Measurements from ENCODE around the gene NFKBIE. TPM values are rescaled to one million over a fixed set of nuclear protein-coding genes. Genes with fewer than 3 reads are reported as not detected.

The NFKBIE gene
- total RNA-seq, 1 experiment from 2014 or later = 24.9 TPM

DNA sequence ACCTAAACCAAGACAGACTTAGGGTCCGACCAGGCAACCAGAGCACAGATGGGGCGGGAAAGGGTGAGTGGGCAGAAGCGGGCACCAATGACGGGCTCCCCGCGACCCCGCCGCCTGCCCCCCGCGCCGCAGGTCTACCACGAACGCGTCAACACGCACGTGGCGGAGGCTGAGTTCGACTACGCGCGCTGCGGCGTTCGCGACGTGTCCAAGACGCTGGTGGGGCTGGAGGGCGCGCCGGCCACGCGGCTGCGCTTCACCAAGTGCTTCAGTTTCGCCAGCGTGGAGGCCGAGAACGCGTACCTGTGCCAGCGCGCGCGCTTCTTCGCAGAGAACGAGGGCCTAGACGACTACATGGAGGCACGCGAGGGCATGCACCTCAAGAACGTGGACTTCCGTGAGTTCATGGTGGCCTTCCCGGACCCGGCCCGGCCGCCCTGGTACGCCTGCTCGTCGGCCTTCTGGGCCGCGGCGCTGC is 10.0 kb upstream of the NFKBIE start:
- Histone ChIP-seq H3K27me3 (ENCODE audit: control insufficient read depth, insufficient read depth, low read length) (peaks cover 6% of the 10 kb centered on the region; the same call in 1 of the 2 replicates), H3K4me3 (ENCODE audit: low read depth in 2 of 2, low read length in 2 of 2) (no peak overlapping the region), H3K27ac (ENCODE audit: low read length) (no peak overlapping the region), H3K36me3 (ENCODE audit: control insufficient read depth, insufficient read depth, low read length) (no peaks in the 10 kb centered on the region), H3K9me3 (ENCODE audit: control insufficient read depth, insufficient read depth, low read depth, low read length) (no peaks in the 10 kb centered on the region), H3K4me1 (ENCODE audit: control insufficient read depth, insufficient read depth, low read length) (no peaks in the 10 kb centered on the region)
- DNase-seq (ENCODE audit: low read depth, low spot score) (no peak), ATAC-seq (no peak)
- in situ Hi-C loops (cut with HindIII; ENCODE audit: low pct_unique_long_range_greater_than_20kb, low sequenced_read_pairs) (no loop called here), intact Hi-C loops (cut with micrococcal nuclease; ENCODE audit: unreplicated experiment) (no loop called here)
- TF ChIP-seq POLR2AphosphoS5 (IDR thresholded peaks at IDR 0.05; ENCODE audit: low read depth, low read length) = no peak
- POLR2A ChIA-PET = interaction anchor here (0.6 kb wide), 1 partner anchor 47 kb away, joined by 4 read pairs; no protein-coding TSS in a partner anchor
- CTCF ChIA-PET = no interaction called here
- no TSS peak for BruUV-seq (replicated peaks)

DNA sequence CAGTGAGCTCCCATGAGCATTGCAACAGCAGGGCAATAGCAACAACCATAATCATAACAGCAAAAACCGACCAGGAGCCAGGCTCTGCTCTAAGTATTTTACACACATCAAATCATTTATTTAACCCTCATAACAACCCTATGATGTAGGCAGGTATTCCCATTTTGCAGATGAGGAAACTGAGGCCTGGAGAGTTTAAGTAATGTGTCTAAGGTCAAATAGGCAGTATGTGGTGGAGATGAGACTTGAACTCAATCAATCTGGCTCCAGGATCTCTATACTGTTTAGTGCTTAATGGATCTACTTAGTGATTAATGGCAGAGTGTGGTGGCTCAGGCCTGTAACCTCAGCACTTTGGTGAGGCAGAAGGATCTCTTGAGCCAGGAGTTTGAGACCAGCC is 8.3 kb upstream of the NFKBIE start:
- Histone ChIP-seq H3K27me3 (ENCODE audit: control insufficient read depth, insufficient read depth, low read length) (peaks cover 16% of the 10 kb centered on the region), H3K27ac (ENCODE audit: low read length) (no peak overlapping the region), H3K9me3 (ENCODE audit: control insufficient read depth, insufficient read depth, low read depth, low read length) (no peaks in the 10 kb centered on the region), H3K4me3 (ENCODE audit: low read depth in 2 of 2, low read length in 2 of 2) (no peak overlapping the region), H3K4me1 (ENCODE audit: control insufficient read depth, insufficient read depth, low read length) (no peaks in the 10 kb centered on the region), H3K36me3 (ENCODE audit: control insufficient read depth, insufficient read depth, low read length) (no peaks in the 10 kb centered on the region)
- DNase-seq (ENCODE audit: low read depth, low spot score) (no peak), ATAC-seq (no peak)
- BruUV-seq (replicated peaks) = no TSS peak
- CTCF ChIA-PET = interaction anchor here (0.6 kb wide), 1 partner anchor 66 kb away, joined by 3 read pairs; no protein-coding TSS in a partner anchor
- in situ Hi-C loops (cut with HindIII; ENCODE audit: low pct_unique_long_range_greater_than_20kb, low sequenced_read_pairs) = no loop called here
- TF ChIP-seq, protein P1, sequence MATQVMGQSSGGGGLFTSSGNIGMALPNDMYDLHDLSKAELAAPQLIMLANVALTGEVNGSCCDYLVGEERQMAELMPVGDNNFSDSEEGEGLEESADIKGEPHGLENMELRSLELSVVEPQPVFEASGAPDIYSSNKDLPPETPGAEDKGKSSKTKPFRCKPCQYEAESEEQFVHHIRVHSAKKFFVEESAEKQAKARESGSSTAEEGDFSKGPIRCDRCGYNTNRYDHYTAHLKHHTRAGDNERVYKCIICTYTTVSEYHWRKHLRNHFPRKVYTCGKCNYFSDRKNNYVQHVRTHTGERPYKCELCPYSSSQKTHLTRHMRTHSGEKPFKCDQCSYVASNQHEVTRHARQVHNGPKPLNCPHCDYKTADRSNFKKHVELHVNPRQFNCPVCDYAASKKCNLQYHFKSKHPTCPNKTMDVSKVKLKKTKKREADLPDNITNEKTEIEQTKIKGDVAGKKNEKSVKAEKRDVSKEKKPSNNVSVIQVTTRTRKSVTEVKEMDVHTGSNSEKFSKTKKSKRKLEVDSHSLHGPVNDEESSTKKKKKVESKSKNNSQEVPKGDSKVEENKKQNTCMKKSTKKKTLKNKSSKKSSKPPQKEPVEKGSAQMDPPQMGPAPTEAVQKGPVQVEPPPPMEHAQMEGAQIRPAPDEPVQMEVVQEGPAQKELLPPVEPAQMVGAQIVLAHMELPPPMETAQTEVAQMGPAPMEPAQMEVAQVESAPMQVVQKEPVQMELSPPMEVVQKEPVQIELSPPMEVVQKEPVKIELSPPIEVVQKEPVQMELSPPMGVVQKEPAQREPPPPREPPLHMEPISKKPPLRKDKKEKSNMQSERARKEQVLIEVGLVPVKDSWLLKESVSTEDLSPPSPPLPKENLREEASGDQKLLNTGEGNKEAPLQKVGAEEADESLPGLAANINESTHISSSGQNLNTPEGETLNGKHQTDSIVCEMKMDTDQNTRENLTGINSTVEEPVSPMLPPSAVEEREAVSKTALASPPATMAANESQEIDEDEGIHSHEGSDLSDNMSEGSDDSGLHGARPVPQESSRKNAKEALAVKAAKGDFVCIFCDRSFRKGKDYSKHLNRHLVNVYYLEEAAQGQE (IDR thresholded peaks at IDR 0.05; ENCODE audit: insufficient read depth in 1 of 2, low read depth in 2 of 2, low read length in 1 of 2) = no peak
- TF ChIP-seq POLR2AphosphoS5 (IDR thresholded peaks at IDR 0.05; ENCODE audit: low read depth, low read length) (no peak), SIN3A (IDR thresholded peaks at IDR 0.05; ENCODE audit: borderline replicate concordance, insufficient read depth, low read depth, low read length) (no peak), TCF7L2 (IDR thresholded peaks at IDR 0.05; ENCODE audit: low read depth, low read length) (no peak)
- TF ChIP-seq, protein P2, sequence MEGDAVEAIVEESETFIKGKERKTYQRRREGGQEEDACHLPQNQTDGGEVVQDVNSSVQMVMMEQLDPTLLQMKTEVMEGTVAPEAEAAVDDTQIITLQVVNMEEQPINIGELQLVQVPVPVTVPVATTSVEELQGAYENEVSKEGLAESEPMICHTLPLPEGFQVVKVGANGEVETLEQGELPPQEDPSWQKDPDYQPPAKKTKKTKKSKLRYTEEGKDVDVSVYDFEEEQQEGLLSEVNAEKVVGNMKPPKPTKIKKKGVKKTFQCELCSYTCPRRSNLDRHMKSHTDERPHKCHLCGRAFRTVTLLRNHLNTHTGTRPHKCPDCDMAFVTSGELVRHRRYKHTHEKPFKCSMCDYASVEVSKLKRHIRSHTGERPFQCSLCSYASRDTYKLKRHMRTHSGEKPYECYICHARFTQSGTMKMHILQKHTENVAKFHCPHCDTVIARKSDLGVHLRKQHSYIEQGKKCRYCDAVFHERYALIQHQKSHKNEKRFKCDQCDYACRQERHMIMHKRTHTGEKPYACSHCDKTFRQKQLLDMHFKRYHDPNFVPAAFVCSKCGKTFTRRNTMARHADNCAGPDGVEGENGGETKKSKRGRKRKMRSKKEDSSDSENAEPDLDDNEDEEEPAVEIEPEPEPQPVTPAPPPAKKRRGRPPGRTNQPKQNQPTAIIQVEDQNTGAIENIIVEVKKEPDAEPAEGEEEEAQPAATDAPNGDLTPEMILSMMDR (IDR thresholded peaks at IDR 0.05) = no peak
- intact Hi-C loops (cut with micrococcal nuclease; ENCODE audit: unreplicated experiment) = no loop called here
- POLR2A ChIA-PET = no interaction called here

DNA sequence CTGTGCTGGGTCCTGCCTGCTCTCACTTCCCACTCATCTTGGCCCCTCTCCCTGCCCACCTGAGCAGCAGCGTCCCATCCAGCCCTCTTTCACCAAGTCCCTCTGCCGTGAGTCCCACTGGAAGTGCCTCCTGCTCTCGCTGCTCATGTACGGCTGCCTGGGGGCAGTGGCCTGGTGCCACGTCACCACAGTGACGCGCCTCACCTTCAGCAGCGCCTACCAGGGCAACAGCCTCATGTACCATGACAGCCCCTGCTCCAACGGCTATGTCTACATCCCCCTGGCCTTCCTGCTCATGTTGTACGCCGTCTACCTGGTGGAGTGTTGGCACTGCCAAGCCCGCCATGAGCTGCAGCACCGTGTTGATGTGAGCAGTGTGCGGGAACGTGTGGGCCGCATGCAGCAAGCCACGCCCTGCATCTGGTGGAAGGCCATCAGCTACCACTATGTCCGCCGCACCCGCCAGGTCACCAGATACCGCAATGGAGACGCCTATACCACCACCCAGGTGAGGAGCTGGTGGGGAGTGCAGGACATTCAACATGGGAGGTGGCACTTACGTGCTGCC is 7.7 kb upstream of the NFKBIE start:
- Histone ChIP-seq H3K27me3 (ENCODE audit: control insufficient read depth, insufficient read depth, low read length) (peaks cover 16% of the 10 kb centered on the region), H3K4me1 (ENCODE audit: control insufficient read depth, insufficient read depth, low read length) (no peaks in the 10 kb centered on the region), H3K9me3 (ENCODE audit: control insufficient read depth, insufficient read depth, low read depth, low read length) (no peaks in the 10 kb centered on the region), H3K27ac (ENCODE audit: low read length) (no peak overlapping the region), H3K36me3 (ENCODE audit: control insufficient read depth, insufficient read depth, low read length) (no peaks in the 10 kb centered on the region), H3K4me3 (ENCODE audit: low read depth in 2 of 2, low read length in 2 of 2) (no peak overlapping the region)
- in situ Hi-C loops (cut with HindIII; ENCODE audit: low pct_unique_long_range_greater_than_20kb, low sequenced_read_pairs) (no loop called here), intact Hi-C loops (cut with micrococcal nuclease; ENCODE audit: unreplicated experiment) (no loop called here)
- DNase-seq (ENCODE audit: low read depth, low spot score) = no peak
- POLR2A ChIA-PET = no interaction called here
- no TSS peak for BruUV-seq (replicated peaks)
- CTCF ChIA-PET = interaction anchor here (0.6 kb wide), 1 partner anchor 67 kb away, joined by 3 read pairs; no protein-coding TSS in a partner anchor
- no peak for TF ChIP-seq TCF7L2 (IDR thresholded peaks at IDR 0.05; ENCODE audit: low read depth, low read length)
- TF ChIP-seq, protein P2 (IDR thresholded peaks at IDR 0.05) = no peak
- TF ChIP-seq, protein P1 (IDR thresholded peaks at IDR 0.05; ENCODE audit: insufficient read depth in 1 of 2, low read depth in 2 of 2, low read length in 1 of 2) = no peak
- no peak for TF ChIP-seq SIN3A (IDR thresholded peaks at IDR 0.05; ENCODE audit: borderline replicate concordance, insufficient read depth, low read depth, low read length)
- TF ChIP-seq POLR2AphosphoS5 (IDR thresholded peaks at IDR 0.05; ENCODE audit: low read depth, low read length) = no peak
- ATAC-seq = no peak

Data from Panc1 (cell line).